Fibroblast of pulmonary artery (primary cell): ENCODE measurements around the gene SLC39A2.

Experiments used
- DNase-seq: peaks from one replicate; pipeline ENCODE4 v3.0.0-alpha.2; 2010; ENCODE audit warnings: low read depth
- H3K4me3 ChIP-seq: replicated peaks from 2 replicates; pipeline ENCODE4 v1.5.1; 2011; ENCODE audit warnings: low read depth, mild to moderate bottlenecking, control low read depth, low read length, moderate library complexity
- CTCF ChIP-seq: IDR thresholded peaks from 2 replicates; pipeline ENCODE4 v1.5.1; 2011; ENCODE audit warnings: mild to moderate bottlenecking, control low read depth, low read length, inconsistent platforms; ENCODE audit errors: missing control alignments

SLC39A2 gene

GRCh38 chr14:21025371-21026273 is 26.5 kb downstream of the SLC39A2 start:
- peak overlapping the region; percentile 62 for H3K4me3 ChIP-seq
- no peak for TF ChIP-seq CTCF
- DNase-seq: no peak

- no peak for DNase-seq
- no peak overlapping the region for H3K4me3 ChIP-seq
- TF ChIP-seq CTCF: no peak
Observed at GRCh38 chr14:21026274-21026987, 27.3 kb downstream of the SLC39A2 start.

- no peak overlapping the region for H3K4me3 ChIP-seq
- no peak for TF ChIP-seq CTCF
- no peak for DNase-seq
Observed at GRCh38 chr14:21026988-21027315, 27.9 kb downstream of the SLC39A2 start.

- no peak for DNase-seq
- TF ChIP-seq CTCF: no peak
- no peak within 1 kb of the TSS for H3K4me3 ChIP-seq
Observed at GRCh38 chr14:21029917-21030316, 30.8 kb downstream of the SLC39A2 start, which contains the start of gene TPPP2. TPPP2 (plus strand) TSS chr14:21030217; CDS start chr14:21030582, 365 bp downstream.

GRCh38 chr14:21030531-21030930 is 31.4 kb downstream of the SLC39A2 start:
- no peak overlapping the region for H3K4me3 ChIP-seq
- DNase-seq: no peak
- TF ChIP-seq CTCF: no peak

GRCh38 chr14:21032326-21033132 is 33.4 kb downstream of the SLC39A2 start:
- DNase-seq: no peak
- no peak overlapping the region for H3K4me3 ChIP-seq
- no peak for TF ChIP-seq CTCF
